NCI-H128 (cell line): Measurements from ENCODE around the gene ATAD1.
"Not testable (repeated sequence)": the region's sequence is repeated elsewhere in the genome, so short reads cannot be mapped to it uniquely, and the experiment has no call there.

Source experiments
- DNase-seq: peaks from one replicate; lab custom pipeline; 2025; ENCODE audit not compliant: unreplicated experiment; lab: John Stamatoyannopoulos, UW

ATAD1 gene

GRCh38 chr10:87759551-87759950, 58.5 kb downstream of the ATAD1 start:
- DNase-seq, result no peak

GRCh38 chr10:87757685-87758084, 60.3 kb downstream of the ATAD1 start:
- DNase-seq, result no peak

GRCh38 chr10:87753995-87754866, 63.8 kb downstream of the ATAD1 start:
- no peak for DNase-seq

GRCh38 chr10:87752566-87752965, 65.5 kb downstream of the ATAD1 start:
- no peak for DNase-seq

- no peak for DNase-seq
Observed at GRCh38 chr10:87751274-87751673, 66.8 kb downstream of the ATAD1 start.

GRCh38 chr10:87750817-87751216, 67.2 kb downstream of the ATAD1 start:
- no peak for DNase-seq

- DNase-seq, result no peak
Observed at GRCh38 chr10:87750001-87750671, 67.9 kb downstream of the ATAD1 start.

- DNase-seq, result not testable (repeated sequence)
Observed at GRCh38 chr10:87748244-87748643, 69.8 kb downstream of the ATAD1 start.

- no peak for DNase-seq
Observed at GRCh38 chr10:87746911-87747310, 71.1 kb downstream of the ATAD1 start.

- no peak for DNase-seq
Observed at GRCh38 chr10:87744606-87745005, 73.4 kb downstream of the ATAD1 start.

GRCh38 chr10:87742992-87743610, 74.9 kb downstream of the ATAD1 start:
- not testable (repeated sequence) for DNase-seq

GRCh38 chr10:87740254-87740655, 77.8 kb downstream of the ATAD1 start:
- no peak for DNase-seq

GRCh38 chr10:87739703-87740102, 78.3 kb downstream of the ATAD1 start:
- no peak for DNase-seq

GRCh38 chr10:87738253-87738652, 79.8 kb downstream of the ATAD1 start:
- DNase-seq, result not testable (repeated sequence)

GRCh38 chr10:87734987-87735827, 82.8 kb downstream of the ATAD1 start:
- DNase-seq, result no peak

- DNase-seq, result no peak
Observed at GRCh38 chr10:87733081-87733480, 84.9 kb downstream of the ATAD1 start.

GRCh38 chr10:87729940-87730339, 88.1 kb downstream of the ATAD1 start:
- DNase-seq, result no peak

- DNase-seq, result no peak
Observed at GRCh38 chr10:87724789-87725188, 93.2 kb downstream of the ATAD1 start.

- no peak for DNase-seq
Observed at GRCh38 chr10:87723500-87723899, 94.5 kb downstream of the ATAD1 start.

GRCh38 chr10:87722716-87723115, 95.3 kb downstream of the ATAD1 start:
- no peak for DNase-seq

GRCh38 chr10:87721781-87722180, 96.2 kb downstream of the ATAD1 start:
- DNase-seq, result no peak
